Activated CD8-positive, alpha-beta memory T cell treated with anti-CD3 and anti-CD28 coated beads, Interleukin-2, amount 50 U/mL, for 24 hours (primary cell): ENCODE results near the gene OSBPL3.

Experiments
- DNase-seq: peaks from one replicate; pipeline ENCODE4 v3.0.0-alpha.2; 2020; ENCODE audit errors: extremely low read depth

The OSBPL3 gene

GRCh38 chr7:24861336-24861735, 118.6 kb downstream of the OSBPL3 start:
- no peak for DNase-seq

DNA sequence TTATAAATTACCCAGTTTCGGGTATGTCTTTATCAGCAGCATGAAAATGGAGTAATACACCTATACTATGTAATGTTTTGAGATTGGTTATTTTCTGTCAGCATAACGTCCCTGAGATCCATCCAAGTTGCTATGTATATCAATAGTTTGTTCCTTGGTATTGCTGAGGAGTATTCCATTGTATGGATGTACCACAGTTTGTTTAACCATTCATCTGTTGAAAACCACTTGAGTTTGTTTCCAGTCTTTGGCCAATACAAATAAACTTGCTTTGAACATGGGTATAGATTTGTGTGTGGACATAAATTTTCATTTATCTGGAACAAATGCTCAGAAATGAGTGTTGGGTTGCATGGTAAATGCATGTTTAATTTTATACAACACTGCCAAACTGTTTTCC, 119.4 kb downstream of the OSBPL3 start:
- no peak for DNase-seq

GRCh38 chr7:24858108-24858977, 121.6 kb downstream of the OSBPL3 start:
- no peak for DNase-seq

GRCh38 chr7:24857623-24858022, 122.4 kb downstream of the OSBPL3 start:
- no peak for DNase-seq

GRCh38 chr7:24854866-24855265, 125.1 kb downstream of the OSBPL3 start:
- no peak for DNase-seq

DNA sequence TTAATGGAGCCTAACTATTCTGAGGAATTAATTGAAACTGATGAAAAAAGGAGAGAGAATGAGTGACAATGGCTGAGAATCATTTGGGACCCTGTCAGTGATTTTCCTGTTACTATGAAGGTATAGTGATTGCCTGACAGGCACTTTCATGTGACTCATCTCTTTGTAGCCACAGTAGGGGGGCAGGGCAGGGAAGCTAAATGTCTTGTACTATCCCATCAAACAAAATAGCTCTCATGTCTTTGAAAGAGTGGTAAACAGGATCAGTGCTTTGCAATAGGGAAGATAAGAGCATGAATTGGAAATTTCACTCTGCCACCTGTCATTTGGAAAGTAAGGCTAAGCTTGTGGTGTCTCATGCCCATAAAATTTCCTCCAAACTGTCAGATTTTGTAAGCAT, 128.2 kb downstream of the OSBPL3 start:
- no peak for DNase-seq

GRCh38 chr7:24848878-24849277, 131.1 kb downstream of the OSBPL3 start:
- no peak for DNase-seq

- DNase-seq: no peak
Observed at GRCh38 chr7:24847754-24848153, 132.2 kb downstream of the OSBPL3 start.

DNA sequence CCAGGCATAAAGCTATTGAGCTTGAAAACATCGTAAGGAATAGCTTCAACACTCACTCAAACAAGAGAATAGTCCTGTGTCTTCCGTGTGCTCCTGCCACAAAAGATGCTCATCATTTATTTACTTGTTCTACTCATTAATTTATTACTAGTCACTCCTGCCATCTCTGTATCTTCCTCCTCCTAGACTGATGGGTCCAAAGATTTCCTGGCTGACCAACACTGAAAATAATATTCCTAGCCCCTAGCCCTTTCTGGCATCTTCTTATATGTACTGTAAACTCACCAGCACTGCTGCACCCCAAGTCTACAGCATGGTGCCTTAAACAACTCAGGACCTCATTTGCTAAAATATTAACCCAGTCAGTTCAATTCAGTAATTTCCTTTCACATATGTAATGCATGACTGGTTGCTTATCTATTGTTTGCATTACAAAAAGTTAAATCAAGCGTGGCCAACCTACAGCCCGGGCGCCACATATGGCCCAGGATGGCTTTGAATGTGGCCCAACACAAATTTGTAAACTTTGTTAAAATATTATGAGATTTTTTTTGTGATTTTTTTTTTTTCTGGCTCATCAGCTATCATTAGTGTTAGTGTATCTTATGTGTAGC, 136.1 kb downstream of the OSBPL3 start:
- DNase-seq: no peak

DNA sequence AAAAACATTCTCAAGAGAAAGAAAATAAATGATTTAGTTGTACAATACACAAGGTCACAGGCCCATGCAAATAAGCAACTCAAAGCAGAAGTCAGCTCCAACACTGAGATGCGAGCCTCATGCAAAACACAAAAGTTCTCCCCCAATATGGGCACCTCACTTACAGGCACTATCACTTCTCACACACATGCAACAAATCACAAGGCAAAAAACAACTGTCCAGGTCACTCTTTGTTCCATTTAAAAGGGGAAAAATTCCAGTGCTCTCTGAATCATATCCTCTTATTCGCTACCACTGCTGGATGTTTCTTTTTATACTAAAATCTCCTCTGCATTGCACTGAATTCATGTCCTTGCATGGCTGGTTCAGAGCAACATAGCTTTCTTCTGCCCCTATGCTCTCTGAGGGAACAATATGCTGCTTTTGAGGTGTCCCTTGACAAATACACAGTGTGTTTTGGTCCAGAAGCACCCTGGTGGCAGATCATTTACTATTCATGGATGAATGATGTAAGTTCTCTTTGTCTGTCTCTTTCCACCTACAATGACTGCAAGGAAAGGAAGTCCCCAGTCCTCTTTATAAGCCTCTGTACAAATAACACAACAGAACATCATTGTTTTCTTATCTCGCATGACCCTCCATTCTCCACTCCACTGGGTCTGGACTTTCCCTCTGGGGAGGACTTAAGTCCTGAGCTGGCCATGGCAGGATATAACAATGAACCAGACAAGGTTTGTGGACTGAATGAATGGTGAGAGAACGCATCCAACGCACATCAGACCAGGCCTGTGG, 137.3 kb downstream of the OSBPL3 start:
- DNase-seq: no peak

DNA sequence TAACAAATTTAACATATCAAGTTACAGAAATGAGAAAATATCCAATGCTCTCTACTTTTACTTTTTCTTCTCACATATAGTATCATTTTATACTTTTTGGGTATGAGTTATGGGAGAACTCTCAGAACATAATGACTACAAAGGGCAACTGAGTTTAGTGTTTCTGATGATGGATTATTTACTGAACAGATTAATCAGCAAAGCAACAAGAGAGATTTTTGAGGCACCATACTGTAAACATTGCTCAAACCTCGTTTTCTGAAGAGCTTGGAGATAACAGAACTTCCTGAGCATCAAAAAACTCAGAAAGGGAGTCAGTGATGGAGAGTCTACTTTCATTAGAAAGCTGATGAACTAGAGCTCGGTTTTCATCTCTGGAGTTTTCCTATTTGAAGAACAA, 137.9 kb downstream of the OSBPL3 start:
- no peak for DNase-seq

DNA sequence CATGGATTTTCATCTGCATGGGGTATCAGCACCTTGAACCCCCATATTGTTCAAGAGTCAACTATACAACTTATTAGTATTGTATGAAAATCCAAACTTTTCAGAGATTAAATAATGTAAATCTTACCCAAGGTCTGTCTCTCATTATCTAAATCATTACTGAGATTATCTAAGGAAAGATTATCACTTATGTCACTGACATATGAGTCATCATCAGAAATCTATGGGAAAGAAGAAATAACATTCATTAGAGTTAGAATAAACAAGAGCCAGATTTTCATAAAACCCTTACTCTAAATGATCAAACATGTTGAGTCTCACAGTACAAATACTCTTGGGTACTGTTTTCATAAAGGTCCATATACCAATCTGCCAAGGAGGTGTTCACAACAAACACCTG, 139.4 kb downstream of the OSBPL3 start:
- no peak for DNase-seq

GRCh38 chr7:24836084-24836483, 143.9 kb downstream of the OSBPL3 start:
- DNase-seq: no peak

GRCh38 chr7:24835643-24836042, 144.3 kb downstream of the OSBPL3 start:
- DNase-seq: no peak

GRCh38 chr7:24834128-24834798, 145.7 kb downstream of the OSBPL3 start:
- DNase-seq: no peak

GRCh38 chr7:24833549-24833948, 146.4 kb downstream of the OSBPL3 start:
- DNase-seq: no peak

DNA sequence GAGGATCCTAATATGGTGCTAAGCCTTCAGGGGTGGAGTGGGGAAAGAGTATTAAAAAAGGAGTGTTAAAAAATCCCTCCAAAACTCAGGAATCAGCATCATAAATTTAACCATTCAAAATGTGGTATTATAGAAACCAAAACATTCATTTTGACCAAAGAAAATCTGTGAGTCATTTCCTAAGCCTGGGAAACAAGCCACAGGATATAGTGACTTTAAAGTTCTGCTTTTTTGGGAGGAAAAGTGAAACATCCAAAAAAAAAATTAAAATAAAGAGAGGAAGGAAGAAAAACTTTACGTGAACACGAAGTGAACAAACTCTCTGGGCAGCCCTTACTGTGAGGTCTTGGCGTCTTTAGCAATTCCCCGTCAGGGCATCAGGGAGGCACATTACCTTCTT, 148.7 kb downstream of the OSBPL3 start:
- no peak for DNase-seq

- no peak for DNase-seq
Observed at GRCh38 chr7:24830440-24831050, 149.4 kb downstream of the OSBPL3 start.

DNA sequence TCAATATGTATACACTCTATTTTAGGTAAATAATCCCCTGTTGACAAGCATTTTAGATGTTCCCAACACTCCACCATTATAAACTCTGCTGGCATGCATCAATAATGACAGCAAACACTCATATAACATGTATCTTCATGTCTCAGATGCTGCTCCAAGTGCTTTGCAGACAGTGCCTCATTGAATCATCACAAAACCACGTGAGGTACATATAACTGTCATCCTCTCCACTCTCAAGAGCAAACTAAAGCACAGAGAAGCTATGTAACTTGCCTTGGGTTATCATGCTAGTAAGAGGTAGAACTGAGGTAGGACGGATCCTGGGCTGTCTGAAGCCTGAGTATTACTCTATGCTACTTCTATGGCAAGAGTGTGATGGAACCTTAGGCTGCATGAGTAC, 150.2 kb downstream of the OSBPL3 start:
- DNase-seq: no peak

- DNase-seq: no peak
Observed at GRCh38 chr7:24828891-24829661, 150.9 kb downstream of the OSBPL3 start.

- DNase-seq: no peak
Observed at GRCh38 chr7:24827589-24827988, 152.4 kb downstream of the OSBPL3 start.
